Measurements from ENCODE around the gene USP6NL.

Gene USP6NL

DNA sequence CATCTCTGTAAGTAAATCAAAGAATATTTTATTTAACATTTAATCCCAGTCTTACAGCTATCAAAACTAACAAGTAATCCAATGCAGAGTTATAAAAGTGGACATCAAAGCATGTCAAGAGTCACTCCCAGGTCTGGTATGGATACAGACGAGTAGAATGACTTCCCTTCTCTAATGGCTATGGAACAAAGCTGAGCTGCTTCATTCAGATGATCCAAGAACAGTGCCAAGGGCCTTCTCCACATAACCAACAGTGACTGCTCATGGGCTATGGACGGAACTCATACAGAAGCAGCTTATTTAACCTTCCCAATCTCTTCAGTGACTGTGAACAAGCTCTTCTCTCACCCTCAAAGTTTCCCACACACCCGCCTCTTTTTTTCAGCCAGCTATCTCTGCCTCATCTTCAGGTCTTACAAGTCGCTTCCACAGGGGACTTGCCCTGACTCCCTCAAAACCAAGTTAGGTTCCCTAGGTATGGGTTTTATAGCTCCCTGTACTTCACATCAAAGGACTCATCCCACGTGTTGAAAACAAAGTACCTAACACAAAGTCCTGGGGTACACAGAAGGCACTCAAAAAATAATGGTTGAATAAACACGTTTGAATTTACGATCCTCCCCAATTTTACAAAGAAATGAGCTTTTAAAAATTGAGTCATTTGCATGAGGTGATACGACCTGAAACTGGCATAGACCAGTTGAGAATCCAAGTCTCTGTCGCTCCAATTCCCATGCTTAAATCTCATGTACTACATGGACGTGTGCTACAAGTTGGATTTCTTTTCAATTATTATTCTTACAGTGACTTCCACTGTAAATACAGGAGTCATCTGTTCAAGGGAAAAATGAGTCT is 3.1 kb downstream of the USP6NL start:
- H3K4me3 ChIP-seq (ENCODE audit: low read depth in 1 of 2, low read length in 2 of 2) = peak overlapping the region; percentile 17 to 18
- no peaks in the 10 kb centered on the region for H3K36me3 ChIP-seq (ENCODE audit: control insufficient read depth in 1 of 2, insufficient read depth in 2 of 2, low read length in 2 of 2)
- H3K27ac ChIP-seq (ENCODE audit: low read depth, low read length) = no peak overlapping the region

DNA sequence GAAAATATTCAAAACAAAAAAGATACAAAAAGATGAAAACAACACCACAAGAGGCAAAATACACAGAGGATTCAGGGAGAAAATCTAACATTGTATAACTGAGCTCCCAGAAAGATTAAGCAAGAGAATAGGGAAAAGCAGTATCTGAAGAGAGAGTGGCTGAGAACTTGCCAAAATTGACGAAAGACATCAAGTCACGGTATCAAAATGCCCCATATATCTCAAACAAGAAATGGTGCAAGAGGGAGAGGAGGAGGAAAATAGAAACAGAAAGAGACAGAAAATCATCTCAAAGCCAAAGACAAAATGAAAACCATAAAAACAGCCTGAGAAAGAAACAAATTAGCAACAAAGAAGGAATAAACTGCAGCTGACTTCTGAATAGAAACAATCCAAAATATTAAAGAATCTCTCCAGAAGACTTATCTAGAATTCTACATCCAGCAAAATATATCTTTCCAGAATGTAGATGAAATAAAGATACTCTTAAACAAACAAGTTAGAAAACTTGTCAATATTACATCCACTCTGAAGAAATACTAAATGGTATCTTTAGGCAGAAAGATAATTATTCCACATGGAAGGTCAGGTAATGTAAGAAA is 5.5 kb downstream of the USP6NL start:
- Histone ChIP-seq H3K9ac (ENCODE audit: low read depth in 1 of 2, low read length in 2 of 2) (no peak overlapping the region), H3K4me3 (ENCODE audit: low read depth in 1 of 2, low read length in 2 of 2) (no peak overlapping the region), H3K9me3 (ENCODE audit: control insufficient read depth in 1 of 2, low read length in 2 of 2) (no peaks in the 10 kb centered on the region), H3K27me3 (ENCODE audit: control insufficient read depth in 1 of 2, insufficient read depth in 2 of 2, low read length in 2 of 2) (no peaks in the 10 kb centered on the region), H3K27ac (ENCODE audit: low read depth, low read length) (no peak overlapping the region), H3K4me1 (ENCODE audit: control insufficient read depth in 1 of 2, insufficient read depth in 2 of 2, low read length in 2 of 2) (peaks cover 9 to 45% of the 10 kb centered on the region in 2 donors), H3K36me3 (ENCODE audit: control insufficient read depth in 1 of 2, insufficient read depth in 2 of 2, low read length in 2 of 2) (no peaks in the 10 kb centered on the region)

More for the DNA sequence above, 3.1 kb downstream of the USP6NL start:
- Histone ChIP-seq H3K4me1 (ENCODE audit: control insufficient read depth in 1 of 2, insufficient read depth in 2 of 2, low read length in 2 of 2) (peaks cover 12 to 40% of the 10 kb centered on the region in 2 donors), H3K27me3 (ENCODE audit: control insufficient read depth in 1 of 2, insufficient read depth in 2 of 2, low read length in 2 of 2) (no peaks in the 10 kb centered on the region), H3K9me3 (ENCODE audit: control insufficient read depth in 1 of 2, low read length in 2 of 2) (no peaks in the 10 kb centered on the region), H3K9ac (ENCODE audit: low read depth in 1 of 2, low read length in 2 of 2) (no peak overlapping the region)

DNA sequence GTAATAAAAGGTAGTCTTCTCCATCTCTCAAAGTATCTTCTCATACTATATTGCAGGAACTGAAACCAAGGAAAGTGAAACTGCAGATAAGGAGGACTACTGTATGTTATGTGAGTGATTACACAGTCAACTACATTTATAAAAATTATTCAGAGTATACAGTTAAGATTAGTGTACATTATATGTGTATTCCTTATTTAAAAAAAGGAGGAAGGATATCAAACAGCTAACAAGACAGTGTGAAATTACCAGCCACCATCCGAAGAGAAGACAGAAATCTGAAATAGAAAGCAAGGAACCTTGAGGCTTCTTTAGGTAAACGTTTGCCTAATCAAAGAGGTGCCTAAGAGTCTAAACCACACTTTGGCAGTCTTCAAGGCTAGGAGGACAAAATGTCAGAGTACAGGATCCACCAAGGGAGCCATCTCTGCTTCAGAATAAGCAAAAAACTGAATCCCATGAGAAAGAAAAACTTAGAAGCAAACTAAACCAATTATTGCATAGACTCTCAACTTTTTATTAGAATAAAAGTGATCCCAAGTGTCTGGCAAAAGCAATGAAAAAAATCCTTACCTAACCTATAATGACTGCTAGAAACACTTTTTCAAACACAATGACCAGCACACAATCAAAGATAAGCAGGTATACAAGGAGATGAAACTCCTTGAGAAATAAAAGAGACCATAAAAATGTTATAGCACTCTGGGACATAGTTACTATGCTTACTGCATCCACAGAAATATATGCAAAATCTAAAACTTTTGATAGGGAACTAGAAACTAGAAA is 6.4 kb downstream of the USP6NL start:
- no peak overlapping the region for H3K27ac ChIP-seq (ENCODE audit: low read depth, low read length)
- H3K9ac ChIP-seq (ENCODE audit: low read depth in 1 of 2, low read length in 2 of 2) = no peak overlapping the region
- peak overlapping the region in 1 of 2 donors; percentile 19 for H3K4me3 ChIP-seq (ENCODE audit: low read depth in 1 of 2, low read length in 2 of 2)
- no peaks in the 10 kb centered on the region for H3K9me3 ChIP-seq (ENCODE audit: control insufficient read depth in 1 of 2, low read length in 2 of 2)
- no peaks in the 10 kb centered on the region for H3K27me3 ChIP-seq (ENCODE audit: control insufficient read depth in 1 of 2, insufficient read depth in 2 of 2, low read length in 2 of 2)
- H3K4me1 ChIP-seq (ENCODE audit: control insufficient read depth in 1 of 2, insufficient read depth in 2 of 2, low read length in 2 of 2) = peaks cover 9 to 45% of the 10 kb centered on the region in 2 donors
- H3K36me3 ChIP-seq (ENCODE audit: control insufficient read depth in 1 of 2, insufficient read depth in 2 of 2, low read length in 2 of 2) = no peaks in the 10 kb centered on the region

DNA sequence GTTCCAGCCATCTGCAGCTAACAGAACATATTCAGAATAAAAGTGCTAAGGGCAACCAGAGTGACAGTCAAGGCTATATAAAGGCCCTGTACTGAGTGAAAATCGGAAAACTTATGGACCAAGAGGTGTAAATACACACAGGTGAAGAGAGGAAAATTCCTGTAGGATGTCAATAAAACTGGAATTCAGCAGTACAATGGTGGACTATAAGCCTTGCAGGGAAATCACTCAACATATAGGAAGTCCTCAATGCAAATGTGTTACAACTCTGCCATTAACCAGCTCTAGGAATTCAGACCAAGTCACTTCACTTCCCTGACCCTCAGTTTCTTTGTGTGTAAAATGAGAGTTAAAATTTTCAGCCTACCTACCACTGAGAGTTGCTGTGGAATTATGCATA is 7.7 kb downstream of the USP6NL start:
- Histone ChIP-seq H3K9ac (ENCODE audit: low read depth in 1 of 2, low read length in 2 of 2) (no peak overlapping the region), H3K27me3 (ENCODE audit: control insufficient read depth in 1 of 2, insufficient read depth in 2 of 2, low read length in 2 of 2) (no peaks in the 10 kb centered on the region), H3K36me3 (ENCODE audit: control insufficient read depth in 1 of 2, insufficient read depth in 2 of 2, low read length in 2 of 2) (no peaks in the 10 kb centered on the region), H3K27ac (ENCODE audit: low read depth, low read length) (no peak overlapping the region), H3K9me3 (ENCODE audit: control insufficient read depth in 1 of 2, low read length in 2 of 2) (no peaks in the 10 kb centered on the region), H3K4me1 (ENCODE audit: control insufficient read depth in 1 of 2, insufficient read depth in 2 of 2, low read length in 2 of 2) (peaks cover 4 to 39% of the 10 kb centered on the region in 2 donors), H3K4me3 (ENCODE audit: low read depth in 1 of 2, low read length in 2 of 2) (no peak overlapping the region)

- Histone ChIP-seq H3K27me3 (ENCODE audit: control insufficient read depth in 1 of 2, insufficient read depth in 2 of 2, low read length in 2 of 2) (no peaks in the 10 kb centered on the region), H3K4me1 (ENCODE audit: control insufficient read depth in 1 of 2, insufficient read depth in 2 of 2, low read length in 2 of 2) (peaks cover 2 to 32% of the 10 kb centered on the region in 2 donors), H3K9me3 (ENCODE audit: control insufficient read depth in 1 of 2, low read length in 2 of 2) (no peaks in the 10 kb centered on the region), H3K36me3 (ENCODE audit: control insufficient read depth in 1 of 2, insufficient read depth in 2 of 2, low read length in 2 of 2) (no peaks in the 10 kb centered on the region), H3K4me3 (ENCODE audit: low read depth in 1 of 2, low read length in 2 of 2) (peak overlapping the region in 1 of 2 donors; percentile 20), H3K9ac (ENCODE audit: low read depth in 1 of 2, low read length in 2 of 2) (no peak overlapping the region), H3K27ac (ENCODE audit: low read depth, low read length) (no peak overlapping the region)
Measured at GRCh38 chr10:11602919-11603523, 8.4 kb downstream of the USP6NL start.

GRCh38 chr10:11602358-11602757 is 9.1 kb downstream of the USP6NL start:
- no peaks in the 10 kb centered on the region for H3K9me3 ChIP-seq (ENCODE audit: control insufficient read depth in 1 of 2, low read length in 2 of 2)
- peaks cover 2 to 29% of the 10 kb centered on the region in 2 donors for H3K4me1 ChIP-seq (ENCODE audit: control insufficient read depth in 1 of 2, insufficient read depth in 2 of 2, low read length in 2 of 2)
- H3K4me3 ChIP-seq (ENCODE audit: low read depth in 1 of 2, low read length in 2 of 2) = no peak overlapping the region
- H3K36me3 ChIP-seq (ENCODE audit: control insufficient read depth in 1 of 2, insufficient read depth in 2 of 2, low read length in 2 of 2) = no peaks in the 10 kb centered on the region
- H3K27ac ChIP-seq (ENCODE audit: low read depth, low read length) = no peak overlapping the region
- no peaks in the 10 kb centered on the region for H3K27me3 ChIP-seq (ENCODE audit: control insufficient read depth in 1 of 2, insufficient read depth in 2 of 2, low read length in 2 of 2)
- no peak overlapping the region for H3K9ac ChIP-seq (ENCODE audit: low read depth in 1 of 2, low read length in 2 of 2)

- no peaks in the 10 kb centered on the region for H3K27me3 ChIP-seq (ENCODE audit: control insufficient read depth in 1 of 2, insufficient read depth in 2 of 2, low read length in 2 of 2)
- H3K27ac ChIP-seq (ENCODE audit: low read depth, low read length) = no peak overlapping the region
- H3K36me3 ChIP-seq (ENCODE audit: control insufficient read depth in 1 of 2, insufficient read depth in 2 of 2, low read length in 2 of 2) = no peaks in the 10 kb centered on the region
- H3K9ac ChIP-seq (ENCODE audit: low read depth in 1 of 2, low read length in 2 of 2) = no peak overlapping the region
- H3K4me3 ChIP-seq (ENCODE audit: low read depth in 1 of 2, low read length in 2 of 2) = no peak overlapping the region
- peaks cover 2 to 29% of the 10 kb centered on the region in 2 donors for H3K4me1 ChIP-seq (ENCODE audit: control insufficient read depth in 1 of 2, insufficient read depth in 2 of 2, low read length in 2 of 2)
- no peaks in the 10 kb centered on the region for H3K9me3 ChIP-seq (ENCODE audit: control insufficient read depth in 1 of 2, low read length in 2 of 2)
Measured at GRCh38 chr10:11601670-11602069, 9.8 kb downstream of the USP6NL start.

DNA sequence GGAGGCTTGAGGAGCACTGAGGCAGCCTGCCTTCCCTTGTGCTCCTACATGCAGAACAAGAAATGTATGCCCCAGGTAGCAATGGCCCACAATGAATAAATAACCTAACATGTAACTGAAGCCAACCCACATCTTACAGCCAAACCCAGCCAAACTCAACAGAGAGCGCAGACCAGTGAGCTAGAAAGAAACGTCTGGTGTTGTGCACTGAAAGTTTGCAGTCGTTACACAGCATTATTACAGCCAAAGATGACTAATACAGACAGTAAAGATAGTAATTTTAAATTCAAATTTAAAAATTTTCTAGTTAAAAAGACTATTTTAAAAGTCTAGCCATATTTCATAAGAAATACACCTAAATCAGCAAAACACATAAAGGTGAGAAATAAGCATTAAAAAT is 11.2 kb downstream of the USP6NL start:
- Histone ChIP-seq H3K9me3 (ENCODE audit: control insufficient read depth in 1 of 2, low read length in 2 of 2) (no peaks in the 10 kb centered on the region), H3K27ac (ENCODE audit: low read depth, low read length) (no peak overlapping the region), H3K4me3 (ENCODE audit: low read depth in 1 of 2, low read length in 2 of 2) (no peak overlapping the region), H3K4me1 (ENCODE audit: control insufficient read depth in 1 of 2, insufficient read depth in 2 of 2, low read length in 2 of 2) (peaks cover 2 to 29% of the 10 kb centered on the region in 2 donors), H3K36me3 (ENCODE audit: control insufficient read depth in 1 of 2, insufficient read depth in 2 of 2, low read length in 2 of 2) (no peaks in the 10 kb centered on the region), H3K27me3 (ENCODE audit: control insufficient read depth in 1 of 2, insufficient read depth in 2 of 2, low read length in 2 of 2) (no peaks in the 10 kb centered on the region), H3K9ac (ENCODE audit: low read depth in 1 of 2, low read length in 2 of 2) (no peak overlapping the region)

DNA sequence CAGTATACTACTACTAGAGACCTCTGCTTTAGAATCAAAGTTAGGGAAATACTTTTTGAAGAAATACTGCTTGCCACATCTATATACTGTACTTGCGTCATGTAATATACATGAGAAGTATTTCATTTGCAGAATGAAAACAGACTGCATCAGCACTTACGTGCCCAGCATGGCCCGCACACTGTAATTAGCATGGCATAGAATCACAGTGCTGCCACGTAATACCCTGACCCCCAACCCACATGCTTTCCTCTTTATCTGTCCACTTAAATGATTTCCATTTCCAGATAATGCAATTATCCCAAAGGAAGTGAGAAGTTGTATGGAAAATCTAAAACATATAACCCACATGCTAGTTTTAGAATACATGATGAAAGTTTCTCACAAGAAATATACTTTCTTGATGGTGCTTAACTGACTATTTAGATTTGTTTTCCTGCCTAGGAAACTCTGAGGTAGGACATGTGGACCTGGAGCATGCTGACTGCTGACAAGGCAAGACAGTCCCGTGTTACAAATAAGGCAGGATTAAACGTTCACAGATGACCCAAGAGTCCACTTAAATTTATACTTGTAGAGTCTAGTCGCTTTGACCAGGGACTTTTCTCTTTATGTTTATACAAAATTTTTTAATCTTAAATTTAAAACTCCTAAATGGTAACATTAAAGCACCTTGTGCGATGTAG is 12.6 kb downstream of the USP6NL start:
- H3K4me3 ChIP-seq (ENCODE audit: low read depth in 1 of 2, low read length in 2 of 2) = no peak overlapping the region
- H3K9ac ChIP-seq (ENCODE audit: low read depth in 1 of 2, low read length in 2 of 2) = no peak overlapping the region
- no peaks in the 10 kb centered on the region for H3K36me3 ChIP-seq (ENCODE audit: control insufficient read depth in 1 of 2, insufficient read depth in 2 of 2, low read length in 2 of 2)
- no peaks in the 10 kb centered on the region for H3K9me3 ChIP-seq (ENCODE audit: control insufficient read depth in 1 of 2, low read length in 2 of 2)
- H3K4me1 ChIP-seq (ENCODE audit: control insufficient read depth in 1 of 2, insufficient read depth in 2 of 2, low read length in 2 of 2) = peaks cover under 1 to 23% of the 10 kb centered on the region in 2 donors
- no peak overlapping the region for H3K27ac ChIP-seq (ENCODE audit: low read depth, low read length)
- H3K27me3 ChIP-seq (ENCODE audit: control insufficient read depth in 1 of 2, insufficient read depth in 2 of 2, low read length in 2 of 2) = no peaks in the 10 kb centered on the region
